GM18909 (cell line): ENCODE measurements around the gene MRM2.
A peak's percentile ranks its signal among the peaks of the same experiment; 100 is the strongest.
"Not testable (repeated sequence)": the region's sequence is repeated elsewhere in the genome, so short reads cannot be mapped to it uniquely, and the experiment has no call there.

Experiments used
- ATAC-seq: cut with Tn5 transposase; IDR thresholded peaks from one replicate; pipeline ENCODE4 v1.9.1; 2021; ENCODE audit warnings: mild to moderate bottlenecking; ENCODE audit not compliant: unreplicated experiment, poor library complexity

The MRM2 gene

DNA sequence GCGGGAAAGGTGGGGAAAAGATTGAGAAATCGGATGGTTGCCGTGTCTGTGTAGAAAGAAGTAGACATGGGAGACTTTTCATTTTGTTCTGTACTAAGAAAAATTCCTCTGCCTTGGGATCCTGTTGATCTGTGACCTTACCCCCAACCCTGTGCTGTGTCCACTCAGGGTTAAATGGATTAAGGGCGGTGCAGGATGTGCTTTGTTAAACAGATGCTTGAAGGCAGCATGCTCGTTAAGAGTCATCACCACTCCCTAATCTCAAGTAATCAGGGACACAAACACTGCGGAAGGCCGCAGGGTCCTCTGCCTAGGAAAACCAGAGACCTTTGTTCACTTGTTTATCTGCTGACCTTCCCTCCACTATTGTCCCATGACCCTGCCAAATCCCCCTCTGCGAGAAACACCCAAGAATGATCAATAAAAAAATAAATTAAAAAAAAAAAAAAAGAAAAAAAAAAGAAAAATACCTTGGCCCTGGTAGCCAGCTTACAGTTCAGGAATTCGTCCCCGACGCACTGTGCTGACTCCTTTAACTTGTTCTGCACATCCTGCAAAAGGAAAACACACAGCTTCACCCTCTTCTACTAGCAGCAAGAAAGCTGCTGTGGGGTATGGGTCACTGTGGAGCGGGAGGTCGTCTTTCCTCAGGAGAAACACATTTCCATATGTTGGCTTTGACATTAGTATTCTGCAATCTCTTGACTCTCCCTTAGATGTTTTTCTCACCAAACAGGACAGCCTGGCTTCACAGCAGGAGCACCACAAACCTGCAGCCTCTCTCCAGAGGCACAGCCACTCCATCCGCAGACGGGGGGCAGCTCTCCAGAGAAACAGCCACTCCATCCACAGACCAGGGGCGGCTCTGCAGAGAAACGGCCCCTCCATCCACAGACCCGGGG lies 27.3 kb upstream of the MRM2 start:
- not testable (repeated sequence) for ATAC-seq

- no peak for ATAC-seq
Observed at GRCh38 chr7:2266911-2267310, 24.9 kb upstream of the MRM2 start.

DNA sequence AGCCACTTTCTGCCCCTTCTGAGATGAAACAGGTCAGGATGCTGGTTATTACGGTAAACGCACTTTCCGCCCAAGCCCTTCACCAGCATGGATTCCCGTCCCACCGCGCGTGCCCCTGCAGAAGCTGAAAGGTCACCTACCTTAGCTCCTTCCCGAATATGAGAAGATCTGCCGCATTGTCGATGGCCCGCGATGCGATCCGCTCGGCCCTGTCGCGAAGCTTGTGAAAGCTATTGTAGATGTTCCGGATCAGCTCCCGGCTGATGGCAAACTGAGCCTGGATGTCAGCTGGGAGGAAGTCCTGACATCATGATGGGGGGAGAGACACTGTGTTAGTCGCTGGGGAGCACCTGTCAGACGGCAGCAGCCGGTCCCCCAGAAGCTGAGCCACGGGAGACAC lies 22.2 kb upstream of the MRM2 start:
- ATAC-seq: no peak

GRCh38 chr7:2263176-2263575 lies 21.2 kb upstream of the MRM2 start:
- ATAC-seq: no peak

DNA sequence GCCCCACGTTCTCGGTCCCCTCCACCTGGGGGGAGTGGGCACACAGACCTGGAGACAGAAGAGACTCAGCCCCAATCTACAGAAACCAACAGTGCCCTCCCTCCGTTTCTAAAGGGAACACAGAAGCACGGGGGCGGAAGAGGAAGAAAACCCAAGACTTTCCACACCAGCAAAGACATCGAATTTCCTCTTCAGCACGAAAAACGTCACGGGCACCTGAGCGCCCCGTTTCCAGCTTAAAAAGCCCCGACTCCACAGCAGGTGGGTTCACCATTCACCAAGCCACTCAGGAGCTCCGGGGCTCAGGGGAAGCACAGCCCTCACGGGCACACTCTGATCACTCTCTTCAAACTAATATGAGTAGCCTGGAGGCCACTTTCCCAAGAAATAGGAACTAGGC lies 19.6 kb upstream of the MRM2 start:
- ATAC-seq: no peak

DNA sequence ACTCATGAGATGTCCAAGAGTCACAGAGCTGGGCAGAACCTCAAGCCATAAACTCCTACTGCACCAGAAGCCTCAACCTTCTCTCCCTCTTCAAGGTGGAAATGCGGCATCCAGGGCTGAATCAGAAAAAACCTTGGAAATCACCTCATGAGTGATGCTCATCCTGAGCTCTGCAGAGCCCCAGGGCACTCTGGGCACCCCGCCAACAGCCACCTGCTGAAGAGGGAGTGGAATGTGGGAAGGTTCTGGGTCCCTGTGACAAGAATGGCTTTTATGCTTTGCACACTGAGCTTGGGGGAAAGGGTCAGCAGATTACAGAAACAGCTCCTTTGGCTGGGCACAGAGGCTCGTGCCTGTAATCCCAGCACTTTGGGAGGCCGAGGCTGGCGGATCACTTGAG lies 18.8 kb upstream of the MRM2 start:
- ATAC-seq: no peak

- no peak for ATAC-seq
Observed at GRCh38 chr7:2259480-2259879, 17.5 kb upstream of the MRM2 start.

- peak; percentile 53 for ATAC-seq
Observed at GRCh38 chr7:2258661-2259365, 16.8 kb upstream of the MRM2 start.

GRCh38 chr7:2257651-2258050 lies 15.6 kb upstream of the MRM2 start:
- no peak for ATAC-seq

GRCh38 chr7:2257046-2257551 lies 15.1 kb upstream of the MRM2 start:
- no peak for ATAC-seq

- ATAC-seq: no peak
Observed at GRCh38 chr7:2256306-2257045, 14.5 kb upstream of the MRM2 start.

DNA sequence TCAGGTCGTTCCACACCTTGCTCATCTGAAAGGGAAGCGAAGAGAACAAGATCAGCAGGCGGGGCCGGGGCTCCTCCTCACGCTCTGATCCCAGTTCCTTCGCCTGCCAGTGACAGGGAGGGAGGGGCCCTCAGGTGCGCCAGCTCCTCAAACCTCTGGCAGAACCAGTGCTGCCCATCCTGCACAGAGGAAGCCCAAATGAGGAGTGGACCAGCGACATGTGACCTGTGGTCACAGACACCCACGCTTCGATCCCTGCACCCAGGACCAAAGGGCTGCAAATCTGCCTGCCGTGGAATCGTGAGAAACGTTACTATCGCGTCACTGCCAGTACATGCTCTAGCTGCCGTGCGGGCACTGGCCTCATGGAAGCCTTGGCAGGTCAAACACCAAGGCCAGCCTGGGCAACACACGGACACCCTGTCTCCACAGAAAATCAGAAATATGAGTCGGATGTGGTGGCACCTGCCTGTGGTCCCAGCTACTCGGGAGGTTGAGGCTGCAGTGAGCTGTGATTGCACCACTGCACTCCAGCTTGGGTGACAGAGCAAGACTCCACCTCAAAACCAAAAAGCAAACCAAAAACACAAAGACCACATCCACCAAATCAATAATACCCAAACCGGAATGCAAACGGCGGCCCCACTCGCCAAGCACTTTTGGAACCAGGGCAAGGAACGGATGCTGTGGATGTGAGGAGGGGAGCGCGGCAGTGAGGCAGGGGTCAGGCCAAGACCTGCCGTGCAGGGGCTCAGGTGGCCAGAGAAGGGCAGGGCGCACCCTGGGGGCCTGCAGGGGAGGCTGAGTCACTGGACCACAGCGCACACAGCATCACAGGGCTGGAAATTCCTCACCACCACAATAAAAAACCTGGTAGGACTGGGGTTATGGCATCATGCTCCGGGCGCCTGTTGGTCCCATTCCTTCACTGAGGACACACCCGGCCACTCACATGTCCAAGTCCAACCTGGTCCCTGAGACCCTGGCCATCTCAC lies 13.4 kb upstream of the MRM2 start:
- ATAC-seq: no peak

- ATAC-seq: no peak
Observed at GRCh38 chr7:2254429-2255144, 12.6 kb upstream of the MRM2 start.

- ATAC-seq: no peak
Observed at GRCh38 chr7:2253525-2254244, 11.7 kb upstream of the MRM2 start.

DNA sequence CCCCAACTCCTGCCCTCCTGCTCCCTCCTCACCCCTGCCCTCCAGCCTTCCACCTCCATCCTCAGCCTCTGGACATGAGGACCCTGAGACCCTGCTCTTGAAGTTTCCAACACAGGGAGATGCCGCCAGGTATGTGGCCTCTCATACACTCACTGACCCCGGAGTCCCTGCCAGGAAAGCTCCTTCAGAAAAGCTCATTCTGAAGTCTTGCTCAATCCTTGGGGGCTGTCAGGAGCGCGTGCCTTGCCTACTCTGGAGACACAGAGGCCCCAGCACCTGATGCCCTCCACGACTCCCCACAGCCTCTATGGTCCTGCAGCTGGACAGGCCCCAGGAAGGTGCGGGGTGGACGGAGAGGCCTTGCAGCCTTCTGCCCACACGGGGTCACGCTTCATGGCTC lies 11.0 kb upstream of the MRM2 start:
- no peak for ATAC-seq

GRCh38 chr7:2251841-2252771 lies 10.1 kb upstream of the MRM2 start:
- ATAC-seq: no peak

- no peak for ATAC-seq
Observed at GRCh38 chr7:2251381-2251780, 9.4 kb upstream of the MRM2 start.
